ENCODE measurements around the gene IRGQ.
"Not testable (repeated sequence)": the region's sequence is repeated elsewhere in the genome, so short reads cannot be mapped to it uniquely, and the experiment has no call there.

IRGQ gene

GRCh38 chr19:43569657-43570056, 26.3 kb downstream of the IRGQ start:
- no peak for DNase-seq

GRCh38 chr19:43564800-43565199, 31.1 kb downstream of the IRGQ start:
- DNase-seq = no peak

GRCh38 chr19:43563816-43564457, 32.0 kb downstream of the IRGQ start:
- DNase-seq = no peak

GRCh38 chr19:43562698-43563241, 33.2 kb downstream of the IRGQ start:
- peak; percentile 87 for DNase-seq

GRCh38 chr19:43562226-43562697, 33.7 kb downstream of the IRGQ start:
- DNase-seq = no peak

GRCh38 chr19:43561139-43561970, 34.6 kb downstream of the IRGQ start:
- no peak for DNase-seq

GRCh38 chr19:43560687-43561086, 35.2 kb downstream of the IRGQ start:
- no peak for DNase-seq

- DNase-seq = peak; percentile 91
Observed at GRCh38 chr19:43555185-43555770, 40.7 kb downstream of the IRGQ start.

- DNase-seq = no peak
Observed at GRCh38 chr19:43554317-43554895, 41.5 kb downstream of the IRGQ start.

- DNase-seq = no peak
Observed at GRCh38 chr19:43553656-43554055, 42.3 kb downstream of the IRGQ start.

- no peak for DNase-seq
Observed at GRCh38 chr19:43552616-43553015, 43.3 kb downstream of the IRGQ start.

- DNase-seq = no peak
Observed at GRCh38 chr19:43552198-43552450, 43.8 kb downstream of the IRGQ start.

- no peak for DNase-seq
Observed at GRCh38 chr19:43551399-43552197, 44.3 kb downstream of the IRGQ start.

- DNase-seq = no peak
Observed at GRCh38 chr19:43548706-43549105, 47.2 kb downstream of the IRGQ start.

GRCh38 chr19:43547926-43548325, 48.0 kb downstream of the IRGQ start:
- not testable (repeated sequence) for DNase-seq

GRCh38 chr19:43546581-43546980, 49.4 kb downstream of the IRGQ start:
- DNase-seq = no peak

- no peak for DNase-seq
Observed at GRCh38 chr19:43545981-43546380, 50.0 kb downstream of the IRGQ start.

GRCh38 chr19:43545276-43545675, 50.7 kb downstream of the IRGQ start:
- no peak for DNase-seq

GRCh38 chr19:43544077-43544476, 51.9 kb downstream of the IRGQ start:
- no peak for DNase-seq

GRCh38 chr19:43541920-43542650, 53.8 kb downstream of the IRGQ start:
- no peak for DNase-seq

GRCh38 chr19:43540381-43540780, 55.6 kb downstream of the IRGQ start:
- DNase-seq = no peak

- DNase-seq = no peak
Observed at GRCh38 chr19:43538922-43539321, 57.0 kb downstream of the IRGQ start.

Measured in activated CD8-positive, alpha-beta memory T cell treated with anti-CD3 and anti-CD28 coated beads for 24 hours (primary cell).